Spleen (tissue), 11 donors: ENCODE results near the gene BTD. TPM values are rescaled to one million over a fixed set of nuclear protein-coding genes. Genes with fewer than 3 reads are reported as not detected.

Experiments
- DNase-seq: peaks from one replicate; pipeline ENCODE4 v3.0.0-alpha.2; 2020
- H3K27ac ChIP-seq, 8 donors: fragments of 200-600 bp; sonication (generic) in 7 of 8; 1 replicate in 4 of 8; 2 replicates in 4 of 8; pipeline versions ENCODE4 v1.5.0 to v1.8.0; 2016 to 2021; ENCODE audit warnings: inconsistent platforms in 4 of 8, mild to moderate bottlenecking in 4 of 8, moderate library complexity in 1 of 8
- H3K27me3 ChIP-seq, 7 donors: fragments of 200-600 bp; sonication (generic) in 6 of 7; replicated peaks in 1 of 7; 1 replicate in 4 of 7; 2 replicates in 3 of 7; pipeline versions ENCODE4 v1.5.0 to v1.8.0; 2016 to 2021; ENCODE audit warnings: inconsistent platforms in 3 of 7, mild to moderate bottlenecking in 1 of 7
- H3K36me3 ChIP-seq, 6 donors: fragments of 200-600 bp; sonication (generic) in 5 of 6; 1 replicate in 4 of 6; 2 replicates in 2 of 6; pipeline versions ENCODE4 v1.5.0 to v1.8.0; 2016 to 2021; ENCODE audit warnings: inconsistent platforms in 2 of 6
- H3K4me1 ChIP-seq, 6 donors: fragments of 200-600 bp; sonication (generic) in 5 of 6; 1 replicate in 3 of 6; 2 replicates in 3 of 6; pipeline versions ENCODE4 v1.5.0 to v1.8.0; 2016 to 2021; ENCODE audit warnings: inconsistent platforms in 3 of 6
- H3K4me3 ChIP-seq, 8 donors: fragments of 200-600 bp; sonication (generic) in 7 of 8; 1 replicate in 4 of 8; 2 replicates in 4 of 8; pipeline versions ENCODE4 v1.5.0 to v1.8.0; 2016 to 2021; ENCODE audit warnings: inconsistent platforms in 4 of 8, mild to moderate bottlenecking in 4 of 8, moderate library complexity in 2 of 8
- H3K9me3 ChIP-seq, 8 donors: fragments of 200-600 bp; sonication (generic) in 7 of 8; 1 replicate in 4 of 8; 2 replicates in 4 of 8; pipeline versions ENCODE4 v1.5.0 to v1.8.0; 2016 to 2021; ENCODE audit warnings: inconsistent platforms in 4 of 8
- POLR2A ChIP-seq, 3 donors: fragments of 450-650 bp; IDR thresholded peaks; one replicate each; pipeline ENCODE4 v1.5.1; 2017; ENCODE audit warnings: antibody characterized with exemption in 3 of 3, mild to moderate bottlenecking in 1 of 3
- POLR2AphosphoS5 ChIP-seq, 3 donors: sonication (generic); formaldehyde crosslinking; IDR thresholded peaks; one replicate each; pipeline ENCODE4 v1.5.1; 2017; ENCODE audit warnings: antibody characterized with exemption in 3 of 3
- WGBS, 5 donors: extraction: QIAGEN DNeasy Blood & Tissue Kit in 3 of 5; methylation state at CpG; one replicate each; pipeline versions ENCODE4 v1.1.5 to v1.1.7; 2013 to 2018; 5-methylcytosine and 5-hydroxymethylcytosine counted together
- intact Hi-C: fragments of 100-400 bp; cut with DNase I; formaldehyde crosslinking; loops from one replicate; pipeline ENCODE4 v1.15.0; 2023; ENCODE audit warnings: low total_unique reads
- polyA plus RNA-seq, 3 donors: library from polyadenylated mRNA; stranded (reverse); fragments of 200-250 nt; gene quantifications; one replicate each; pipeline ENCODE4 v1.2.1, GENCODE V29; 2013
- total RNA-seq, 7 donors: library from RNA; depleted of rRNA in 3 of 7; stranded (reverse); fragments of >200 nt in 3 of 7; fragmentation: NEBNext Ultra II Directional in 4 of 7; extraction: Animal tissue kit (Norgen Biotek cat#: 25700) in 4 of 7; gene quantifications; one replicate each; pipeline versions ENCODE4 v1.1.0 to v1.2.1, GENCODE V29; 2016 to 2021
- TF ChIP-seq, protein P1 (sequence below), 11 experiments: fragments of 200-600 bp in 7 of 11; fragments of 450-650 bp in 4 of 11; sonication (generic) in 4 of 11; IDR thresholded peaks in 8 of 11; conservative IDR thresholded peaks in 3 of 11; 1 replicate in 7 of 11; 2 replicates in 4 of 11; pipeline versions ENCODE4 v1.4.0 to v1.8.0; 2016 to 2021; ENCODE audit warnings: antibody characterized with exemption in 11 of 11, inconsistent platforms in 4 of 11, mild to moderate bottlenecking in 1 of 11
- donor health status: healthy with polysubstance abuse.
- donor health status: DM: no; HTN: no; CAD: no; lungs with moderate emphysema.
- donor health status: DM: no; HTN: no; CAD: no.
- donor health status: Bipolar disorder and iron deficiency.
- donor health status: healthy.
- donor health status: DM: no; HTN: no; CAD: no.
- donor health status: DM: yes; HTN: yes; CAD: no.

BTD gene
- total and polyA plus RNA-seq, 10 donors: 3.9 to 43.7 (median 20.4) TPM

DNA sequence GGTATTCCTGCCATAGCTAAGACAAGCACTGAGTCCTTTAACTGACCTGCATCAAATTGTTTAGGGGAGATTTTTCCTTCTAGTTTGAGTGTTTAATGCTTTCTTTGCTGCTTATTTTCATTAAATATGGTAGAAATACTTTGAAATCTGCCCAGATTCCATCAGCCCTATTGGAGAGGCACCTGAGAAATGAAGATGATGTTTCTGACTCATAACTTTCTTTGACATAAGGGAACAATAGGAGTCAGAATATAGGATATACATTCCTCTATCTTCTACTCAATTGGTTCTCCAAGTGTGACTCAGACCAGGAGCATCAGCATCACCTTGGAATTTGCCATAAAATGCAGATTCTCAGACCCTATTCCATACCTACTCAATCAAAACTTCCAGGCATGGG, 27.4 kb downstream of the BTD start:
- TF ChIP-seq POLR2A (IDR thresholded peaks at IDR 0.05) (no peak), POLR2AphosphoS5 (IDR thresholded peaks at IDR 0.05) (no peak)
- TF ChIP-seq, protein P1, sequence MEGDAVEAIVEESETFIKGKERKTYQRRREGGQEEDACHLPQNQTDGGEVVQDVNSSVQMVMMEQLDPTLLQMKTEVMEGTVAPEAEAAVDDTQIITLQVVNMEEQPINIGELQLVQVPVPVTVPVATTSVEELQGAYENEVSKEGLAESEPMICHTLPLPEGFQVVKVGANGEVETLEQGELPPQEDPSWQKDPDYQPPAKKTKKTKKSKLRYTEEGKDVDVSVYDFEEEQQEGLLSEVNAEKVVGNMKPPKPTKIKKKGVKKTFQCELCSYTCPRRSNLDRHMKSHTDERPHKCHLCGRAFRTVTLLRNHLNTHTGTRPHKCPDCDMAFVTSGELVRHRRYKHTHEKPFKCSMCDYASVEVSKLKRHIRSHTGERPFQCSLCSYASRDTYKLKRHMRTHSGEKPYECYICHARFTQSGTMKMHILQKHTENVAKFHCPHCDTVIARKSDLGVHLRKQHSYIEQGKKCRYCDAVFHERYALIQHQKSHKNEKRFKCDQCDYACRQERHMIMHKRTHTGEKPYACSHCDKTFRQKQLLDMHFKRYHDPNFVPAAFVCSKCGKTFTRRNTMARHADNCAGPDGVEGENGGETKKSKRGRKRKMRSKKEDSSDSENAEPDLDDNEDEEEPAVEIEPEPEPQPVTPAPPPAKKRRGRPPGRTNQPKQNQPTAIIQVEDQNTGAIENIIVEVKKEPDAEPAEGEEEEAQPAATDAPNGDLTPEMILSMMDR (IDR thresholded peaks at IDR 0.05 in 8 of 11, conservative IDR thresholded peaks at IDR 0.05 in 3 of 11): no peak
- no peak for DNase-seq
- H3K36me3 ChIP-seq: no peaks in the 10 kb centered on the region
- no peak overlapping the region for H3K4me3 ChIP-seq
- no peaks in the 10 kb centered on the region for H3K9me3 ChIP-seq
- peaks cover 3 to 41% (median 25%) of the 10 kb centered on the region in 6 donors for H3K4me1 ChIP-seq
- intact Hi-C loops: loop anchor here (5.0 kb wide), 2 partner anchors 183 to 618 kb away; no protein-coding TSS in a partner anchor
- H3K27ac ChIP-seq: no peak overlapping the region
- no peaks in the 10 kb centered on the region for H3K27me3 ChIP-seq

DNA sequence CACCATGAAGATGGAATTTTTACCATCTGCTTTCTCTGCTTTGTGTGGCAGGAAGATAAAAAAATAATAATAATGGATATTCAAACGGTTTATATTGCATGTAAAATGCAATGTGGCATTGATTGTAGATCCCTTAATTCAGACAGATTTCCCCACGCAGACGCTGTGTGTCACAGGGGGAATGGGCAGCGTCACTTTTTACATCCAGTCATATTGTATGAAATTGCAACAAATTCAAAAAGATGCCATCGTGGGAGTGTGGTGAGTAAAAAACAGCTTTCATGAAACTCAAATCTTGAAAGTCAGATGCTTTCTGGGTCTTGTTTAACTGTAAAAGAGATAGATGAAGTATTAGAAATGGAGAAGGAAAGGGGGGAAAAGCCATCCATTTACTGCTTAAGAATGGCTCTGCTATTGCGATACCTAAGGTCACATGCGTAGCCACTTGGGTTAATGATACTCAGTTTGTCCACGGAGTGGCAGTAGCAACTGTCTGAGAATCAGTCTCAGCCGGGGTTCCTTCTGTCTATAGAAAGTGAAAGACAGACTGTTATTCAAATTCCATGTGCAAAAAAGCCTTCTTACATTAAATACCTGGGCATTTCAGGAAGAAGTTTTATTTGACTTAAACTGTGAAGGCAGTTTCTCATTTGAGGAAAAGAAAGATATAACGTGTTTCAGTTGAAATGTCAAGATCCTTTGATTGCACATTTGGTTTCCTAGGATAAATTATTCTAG, 28.5 kb downstream of the BTD start:
- 26 to 42% (median 38%) methylated on average over 10 of the region's 10 CpGs for WGBS, 5 donors
- intact Hi-C loops: loop anchor here (5.0 to 10.0 kb wide), 3 partner anchors 182 to 617 kb away; partner anchors contain the start of gene GALNT15
- TF ChIP-seq POLR2AphosphoS5 (IDR thresholded peaks at IDR 0.05): peak in 1 of 3 donors; percentile 44
- TF ChIP-seq, protein P1 (IDR thresholded peaks at IDR 0.05 in 8 of 11, conservative IDR thresholded peaks at IDR 0.05 in 3 of 11): peak; percentile 69 to 91 (median 78)
- no peak for TF ChIP-seq POLR2A (IDR thresholded peaks at IDR 0.05)
- H3K36me3 ChIP-seq: no peaks in the 10 kb centered on the region
- no peaks in the 10 kb centered on the region for H3K9me3 ChIP-seq
- H3K27ac ChIP-seq: peak overlapping the region in 6 of 8 donors; percentile 29 to 76 (median 69)
- peaks cover 3 to 43% (median 24%) of the 10 kb centered on the region in 6 donors for H3K4me1 ChIP-seq
- H3K4me3 ChIP-seq: peak overlapping the region in 7 of 8 donors; percentile 2 to 60 (median 23)
- H3K27me3 ChIP-seq: no peaks in the 10 kb centered on the region
- DNase-seq: no peak

DNA sequence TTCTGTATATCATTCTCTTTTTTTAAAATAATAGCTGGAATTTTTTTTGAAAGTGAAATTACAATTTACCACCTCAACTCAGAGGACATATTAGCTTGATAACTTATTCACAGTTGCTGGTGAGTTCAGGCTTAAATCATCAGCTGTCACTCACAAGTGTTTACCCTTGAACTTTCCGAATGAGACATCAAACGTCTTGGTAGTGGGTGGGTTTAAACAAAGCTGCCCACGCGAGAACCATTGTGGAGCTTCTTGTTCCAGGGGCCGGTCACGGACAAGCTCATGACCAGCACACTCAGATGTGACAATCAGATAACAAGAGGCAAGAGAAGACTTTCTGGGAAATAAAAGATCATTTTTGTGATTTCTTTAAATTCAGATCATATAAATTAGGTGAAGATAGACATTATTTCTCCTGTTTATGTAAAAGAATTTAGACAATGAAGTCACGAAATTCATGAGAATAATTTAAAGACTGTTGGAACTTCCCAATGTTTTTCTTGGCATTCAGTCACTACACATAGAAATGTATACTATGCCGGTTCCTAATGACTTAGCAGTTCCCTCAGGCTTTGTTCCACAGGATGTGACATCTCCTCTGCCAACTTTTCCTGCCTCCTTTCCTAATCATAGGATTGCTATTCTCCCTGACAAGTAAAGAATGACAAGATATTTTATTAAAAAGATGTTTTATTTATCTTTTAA, 29.3 kb downstream of the BTD start:
- H3K4me3 ChIP-seq: peak overlapping the region in 7 of 8 donors; percentile 2 to 60 (median 23)
- H3K27me3 ChIP-seq: no peaks in the 10 kb centered on the region
- H3K27ac ChIP-seq: peak overlapping the region in 6 of 8 donors; percentile 29 to 76 (median 69)
- intact Hi-C loops: loop anchor here (10.0 kb wide), 1 partner anchor 544 kb away; the partner anchor contains the start of gene GALNT15
- no peaks in the 10 kb centered on the region for H3K36me3 ChIP-seq
- H3K4me1 ChIP-seq: peaks cover 3 to 48% (median 28%) of the 10 kb centered on the region in 6 donors
- DNase-seq: no peak
- H3K9me3 ChIP-seq: no peaks in the 10 kb centered on the region
- 21 to 35% (median 30%) methylated on average over 8 of the region's 8 CpGs for WGBS, 5 donors
- no peak for TF ChIP-seq POLR2AphosphoS5 (IDR thresholded peaks at IDR 0.05)
- TF ChIP-seq, protein P1 (IDR thresholded peaks at IDR 0.05 in 8 of 11, conservative IDR thresholded peaks at IDR 0.05 in 3 of 11): no peak
- TF ChIP-seq POLR2A (IDR thresholded peaks at IDR 0.05): no peak
